Rectal smooth muscle tissue (tissue), 1 donor: ENCODE data around the gene KIR2DL4.
"Not testable (repeated sequence)": the region's sequence is repeated elsewhere in the genome, so short reads cannot be mapped to it uniquely, and the experiment has no call there.

Source experiments
- H3K27ac ChIP-seq: one replicate; pipeline ENCODE4 v1.7.0; 2013; ENCODE audit warnings: low read depth, low read length, inconsistent platforms
- H3K27me3 ChIP-seq: one replicate; pipeline ENCODE4 v1.7.0; 2013; ENCODE audit warnings: low read length; ENCODE audit not compliant: control insufficient read depth, insufficient read depth
- H3K36me3 ChIP-seq: one replicate; pipeline ENCODE4 v1.7.0; 2013; ENCODE audit warnings: low read length; ENCODE audit not compliant: control insufficient read depth, insufficient read depth
- H3K4me1 ChIP-seq: one replicate; pipeline ENCODE4 v1.7.0; 2013; ENCODE audit warnings: low read length; ENCODE audit not compliant: control insufficient read depth, insufficient read depth
- H3K4me3 ChIP-seq: one replicate; pipeline ENCODE4 v1.7.0; 2013; ENCODE audit warnings: low read length
- H3K9ac ChIP-seq: one replicate; pipeline ENCODE4 v1.7.0; 2013; ENCODE audit warnings: low read length

Gene KIR2DL4

DNA sequence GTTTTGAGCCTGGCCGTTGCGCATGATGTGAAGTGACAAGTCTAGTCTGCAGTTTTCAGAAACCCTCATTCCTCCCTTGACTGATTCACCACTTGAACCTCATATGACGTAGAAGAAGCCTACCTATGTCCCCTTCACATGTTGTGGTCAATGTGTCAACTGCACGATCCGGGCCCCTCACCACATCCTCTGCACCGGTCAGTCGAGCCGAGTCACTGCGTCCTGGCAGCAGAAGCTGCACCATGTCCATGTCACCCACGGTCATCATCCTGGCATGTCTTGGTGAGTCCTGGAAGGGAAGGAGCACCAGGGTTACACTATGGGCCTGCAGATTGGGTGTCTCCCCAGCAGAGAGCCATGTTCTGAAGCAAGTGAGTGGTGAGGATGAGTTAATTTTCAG lies at the start of gene KIR2DL4:
Gene KIR2DL4, plus strand, starts transcription at position 201 of the 400 bp plus-strand sequence. Its CDS starts 42 bp downstream, at position 243.
- Histone ChIP-seq H3K9ac (no peak within 1 kb of the TSS), H3K27ac (no peak within 1 kb of the TSS), H3K27me3 (no peaks in the 10 kb centered on the region), H3K4me1 (no peaks in the 10 kb centered on the region), H3K36me3 (no peaks in the 10 kb centered on the region), H3K4me3 (no peak within 1 kb of the TSS)

DNA sequence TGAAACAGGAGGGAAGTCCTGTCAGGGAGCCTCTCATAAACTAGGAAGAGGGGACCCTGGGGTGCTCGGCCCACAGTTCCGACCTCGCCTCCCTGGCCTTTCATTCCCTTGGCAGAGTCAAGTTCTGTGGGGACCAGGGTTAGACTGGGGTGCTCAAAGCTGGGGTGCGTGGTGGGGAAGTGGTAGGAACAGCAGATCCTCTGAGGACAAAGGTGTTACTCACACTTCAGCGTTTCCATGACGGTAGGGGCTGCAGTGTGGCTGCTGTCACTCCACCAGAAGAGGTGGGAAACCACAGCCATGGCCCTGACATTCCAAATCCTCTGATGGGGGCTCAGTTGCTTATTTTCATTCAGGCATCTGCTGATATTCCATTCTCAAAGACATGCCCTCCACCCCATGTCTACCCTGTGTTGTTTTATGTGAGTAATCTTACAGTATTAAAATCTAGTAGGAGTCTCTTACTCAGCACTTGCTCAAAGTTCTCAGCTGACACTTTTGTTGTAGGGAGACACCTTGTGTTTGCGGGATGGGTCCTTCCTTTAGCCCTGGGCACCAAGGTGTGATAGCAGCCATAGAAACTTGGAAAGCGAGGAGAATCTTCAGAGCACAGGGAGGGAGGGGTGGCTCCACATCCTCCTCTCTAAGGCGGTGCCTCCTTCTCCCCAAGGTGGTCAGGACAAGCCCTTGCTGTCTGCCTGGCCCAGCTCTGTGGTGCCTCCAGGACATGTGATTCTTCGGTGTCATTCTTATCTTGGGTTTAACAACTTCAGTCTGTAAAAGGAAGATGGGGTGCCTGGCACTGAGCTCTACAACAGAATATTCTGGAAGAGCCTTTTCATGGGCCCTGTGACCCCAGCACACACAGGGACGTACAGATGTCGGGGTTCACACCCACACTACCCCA lies 47.0 kb upstream of the KIR2DL4 start:
- not testable (repeated sequence) for H3K27ac ChIP-seq, H3K9ac ChIP-seq, H3K27me3 ChIP-seq, H3K36me3 ChIP-seq, H3K4me3 ChIP-seq, H3K4me1 ChIP-seq

DNA sequence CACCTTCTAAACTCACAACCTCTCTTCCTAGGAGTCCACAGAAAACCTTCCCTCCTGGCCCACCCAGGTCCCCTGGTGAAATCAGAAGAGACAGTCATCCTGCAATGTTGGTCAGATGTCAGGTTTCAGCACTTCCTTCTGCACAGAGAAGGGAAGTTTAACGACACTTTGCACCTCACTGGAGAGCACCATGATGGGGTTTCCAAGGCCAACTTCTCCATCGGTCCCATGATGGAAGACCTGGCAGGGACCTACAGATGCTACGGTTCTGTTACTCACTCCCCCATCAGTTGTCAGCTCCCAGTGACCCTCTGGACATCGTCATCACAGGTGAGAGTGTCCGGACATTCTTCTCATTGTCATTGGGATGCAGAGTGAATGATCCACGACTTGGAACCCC lies 44.8 kb upstream of the KIR2DL4 start:
- H3K9ac ChIP-seq, H3K36me3 ChIP-seq, H3K4me3 ChIP-seq, H3K27ac ChIP-seq, H3K4me1 ChIP-seq, H3K27me3 ChIP-seq: not testable (repeated sequence)

DNA sequence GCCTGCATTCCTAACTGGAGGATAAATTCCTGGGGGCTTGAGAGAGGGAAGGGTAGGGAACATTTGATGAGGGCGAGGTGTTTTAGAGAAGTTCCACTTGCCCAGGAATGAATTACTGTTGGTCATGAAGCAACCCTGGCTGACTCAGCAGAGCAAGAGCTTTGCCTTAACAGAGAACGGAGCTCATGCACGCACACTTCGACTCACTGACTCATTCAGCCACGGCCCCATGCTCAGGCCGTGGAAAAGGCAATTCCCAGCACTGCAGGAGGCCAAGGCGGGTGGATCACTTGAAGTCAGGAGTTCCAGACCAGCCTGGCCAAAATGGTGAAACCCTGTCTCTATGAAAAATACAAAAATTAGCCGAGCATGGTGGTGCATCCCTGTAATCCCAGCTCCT lies 39.2 kb upstream of the KIR2DL4 start:
- not testable (repeated sequence) for H3K36me3 ChIP-seq, H3K4me3 ChIP-seq, H3K4me1 ChIP-seq, H3K27ac ChIP-seq, H3K27me3 ChIP-seq, H3K9ac ChIP-seq

DNA sequence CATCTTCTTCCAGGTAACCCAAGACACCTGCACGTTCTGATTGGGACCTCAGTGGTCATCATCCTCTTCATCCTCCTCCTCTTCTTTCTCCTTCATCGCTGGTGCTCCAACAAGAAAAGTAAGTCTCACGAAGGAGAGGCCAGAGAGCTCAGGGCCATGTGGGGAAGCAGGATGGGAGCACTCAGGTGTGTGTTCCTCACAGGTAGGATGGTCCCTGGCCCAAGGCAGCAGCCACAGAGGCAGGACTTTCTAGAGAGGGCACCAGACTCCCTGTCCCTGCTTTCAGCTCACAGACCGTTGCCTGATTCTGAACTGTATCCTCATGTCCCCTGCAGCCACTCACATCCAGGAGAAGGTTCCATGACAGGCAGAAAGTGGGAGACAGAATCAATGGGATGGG lies 36.9 kb upstream of the KIR2DL4 start:
- not testable (repeated sequence) for H3K27ac ChIP-seq, H3K36me3 ChIP-seq, H3K9ac ChIP-seq, H3K27me3 ChIP-seq, H3K4me3 ChIP-seq, H3K4me1 ChIP-seq

DNA sequence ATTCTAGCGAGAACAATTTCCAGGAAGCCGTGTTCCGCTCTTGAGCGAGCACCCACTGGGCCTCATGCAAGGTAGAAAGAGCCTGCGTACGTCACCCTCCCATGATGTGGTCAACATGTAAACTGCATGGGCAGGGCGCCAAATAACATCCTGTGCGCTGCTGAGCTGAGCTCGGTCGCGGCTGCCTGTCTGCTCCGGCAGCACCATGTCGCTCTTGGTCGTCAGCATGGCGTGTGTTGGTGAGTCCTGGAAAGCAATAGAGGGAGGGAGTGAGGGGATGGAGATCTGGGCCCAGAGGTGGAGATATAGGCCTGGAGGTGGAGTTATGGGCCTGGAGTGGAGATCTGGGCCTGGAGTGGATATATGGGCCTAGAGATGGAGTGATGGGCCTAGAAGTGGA lies 33.8 kb upstream of the KIR2DL4 start, which contains the start of gene KIR2DL1:
Gene KIR2DL1, plus strand, starts transcription at position 148 of the 400 bp plus-strand sequence. Its CDS starts 58 bp downstream, at position 206.
- H3K27ac ChIP-seq, H3K4me1 ChIP-seq, H3K4me3 ChIP-seq, H3K36me3 ChIP-seq, H3K9ac ChIP-seq, H3K27me3 ChIP-seq: not testable (repeated sequence)

DNA sequence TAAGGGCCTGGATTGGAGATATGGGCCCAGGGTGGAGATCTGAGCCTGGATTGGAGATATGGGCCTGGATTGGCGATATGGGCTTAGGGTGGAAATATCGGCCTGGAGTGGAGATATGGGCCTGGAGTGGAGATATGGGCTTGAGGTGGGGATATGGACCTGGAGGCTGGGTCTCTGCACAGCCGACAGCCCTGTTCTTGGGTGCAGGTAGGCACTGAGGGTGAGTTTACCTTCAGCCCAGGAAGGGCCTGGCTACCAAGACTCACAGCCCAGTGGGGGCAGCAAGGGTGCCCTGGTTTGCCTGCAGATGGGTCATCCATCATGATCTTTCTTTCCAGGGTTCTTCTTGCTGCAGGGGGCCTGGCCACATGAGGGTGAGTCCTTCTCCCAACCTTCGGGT lies 32.9 kb upstream of the KIR2DL4 start:
- H3K27ac ChIP-seq, H3K9ac ChIP-seq, H3K4me1 ChIP-seq, H3K4me3 ChIP-seq, H3K36me3 ChIP-seq, H3K27me3 ChIP-seq: not testable (repeated sequence)

DNA sequence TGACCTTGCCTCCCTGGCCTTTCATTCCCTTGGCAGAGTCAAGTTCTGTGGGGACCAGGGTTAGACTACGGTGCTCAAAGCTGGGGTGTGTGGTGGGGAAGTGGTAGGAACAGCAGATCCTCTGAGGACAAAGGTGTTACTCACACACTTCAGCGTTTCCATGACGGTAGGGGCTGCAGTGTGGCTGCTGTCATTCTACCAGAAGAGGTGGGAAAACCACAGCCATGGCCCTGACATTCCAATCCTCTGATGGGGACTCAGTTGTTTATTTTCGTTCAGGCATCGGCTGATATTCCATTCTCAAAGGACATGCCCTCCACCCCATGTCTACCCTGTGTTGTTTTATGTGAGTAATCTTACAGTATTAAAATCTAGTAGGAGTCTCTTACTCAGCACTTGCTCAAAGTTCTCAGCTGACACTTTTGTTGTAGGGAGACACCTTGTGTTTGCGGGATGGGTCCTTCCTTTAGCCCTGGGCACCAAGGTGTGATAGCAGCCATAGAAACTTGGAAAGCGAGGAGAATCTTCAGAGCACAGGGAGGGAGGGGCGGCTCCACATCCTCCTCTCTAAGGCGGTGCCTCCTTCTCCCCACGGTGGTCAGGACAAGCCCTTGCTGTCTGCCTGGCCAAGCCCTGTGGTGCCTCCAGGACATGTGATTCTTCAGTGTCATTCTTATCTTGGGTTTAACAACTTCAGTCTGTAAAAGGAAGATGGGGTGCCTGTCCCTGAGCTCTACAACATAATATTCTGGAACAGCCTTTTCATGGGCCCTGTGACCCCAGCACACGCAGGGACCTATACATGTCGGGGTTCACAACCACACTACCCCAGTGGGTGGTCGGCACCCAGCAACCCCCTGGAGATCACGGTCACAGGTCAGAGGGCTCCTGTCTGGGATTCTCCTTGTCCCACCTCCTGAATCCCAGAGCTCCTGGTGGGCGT lies 32.1 kb upstream of the KIR2DL4 start:
- H3K27me3 ChIP-seq, H3K27ac ChIP-seq, H3K4me3 ChIP-seq: not testable (repeated sequence)

DNA sequence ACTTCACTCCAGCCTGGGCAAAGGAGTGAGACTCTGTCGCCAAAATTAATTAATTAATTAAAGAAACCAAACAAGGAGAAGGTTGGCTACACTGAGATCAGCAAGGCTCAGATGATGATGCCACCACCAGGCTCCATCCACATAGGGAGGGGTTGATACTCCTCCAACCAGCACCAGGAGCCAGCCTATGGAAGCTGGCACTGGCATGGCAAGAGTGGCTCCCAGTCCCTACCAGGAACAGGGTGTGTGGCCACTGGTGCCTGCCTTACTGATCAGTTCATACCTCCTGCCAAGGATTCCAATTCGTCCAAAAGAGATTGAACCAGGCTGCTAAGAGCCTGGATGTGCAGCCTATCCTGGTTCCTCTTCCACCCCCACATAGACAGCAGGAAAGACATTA lies 30.7 kb upstream of the KIR2DL4 start:
- not testable (repeated sequence) for H3K27me3 ChIP-seq, H3K27ac ChIP-seq, H3K9ac ChIP-seq, H3K36me3 ChIP-seq, H3K4me3 ChIP-seq, H3K4me1 ChIP-seq

More for the DNA sequence above, 32.1 kb upstream of the KIR2DL4 start:
- not testable (repeated sequence) for H3K36me3 ChIP-seq, H3K9ac ChIP-seq, H3K4me1 ChIP-seq

DNA sequence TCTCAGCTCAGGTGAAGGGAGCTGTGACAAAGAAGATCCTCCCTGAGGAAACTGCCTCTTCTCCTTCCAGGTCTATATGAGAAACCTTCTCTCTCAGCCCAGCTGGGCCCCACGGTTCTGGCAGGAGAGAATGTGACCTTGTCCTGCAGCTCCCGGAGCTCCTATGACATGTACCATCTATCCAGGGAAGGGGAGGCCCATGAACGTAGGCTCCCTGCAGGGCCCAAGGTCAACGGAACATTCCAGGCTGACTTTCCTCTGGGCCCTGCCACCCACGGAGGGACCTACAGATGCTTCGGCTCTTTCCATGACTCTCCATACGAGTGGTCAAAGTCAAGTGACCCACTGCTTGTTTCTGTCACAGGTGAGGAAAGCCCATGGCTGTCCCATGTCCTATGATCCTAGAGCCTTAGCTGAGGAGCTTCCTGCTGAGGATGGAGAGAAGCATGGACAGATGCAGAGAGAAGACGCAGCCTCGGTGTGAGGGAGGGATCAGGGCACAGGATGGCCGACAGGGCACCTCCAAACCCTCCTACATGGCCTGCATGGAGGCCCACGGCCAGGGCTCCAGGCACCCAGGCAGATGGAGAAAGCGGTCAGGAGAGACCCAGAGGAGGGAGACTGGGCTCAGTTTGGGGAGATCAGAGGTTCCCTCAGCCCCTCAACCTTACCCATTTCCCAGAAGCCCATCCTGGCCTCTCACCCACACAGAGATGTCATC lies 28.2 kb upstream of the KIR2DL4 start:
- H3K36me3 ChIP-seq, H3K27ac ChIP-seq, H3K4me3 ChIP-seq, H3K9ac ChIP-seq, H3K27me3 ChIP-seq, H3K4me1 ChIP-seq: not testable (repeated sequence)

DNA sequence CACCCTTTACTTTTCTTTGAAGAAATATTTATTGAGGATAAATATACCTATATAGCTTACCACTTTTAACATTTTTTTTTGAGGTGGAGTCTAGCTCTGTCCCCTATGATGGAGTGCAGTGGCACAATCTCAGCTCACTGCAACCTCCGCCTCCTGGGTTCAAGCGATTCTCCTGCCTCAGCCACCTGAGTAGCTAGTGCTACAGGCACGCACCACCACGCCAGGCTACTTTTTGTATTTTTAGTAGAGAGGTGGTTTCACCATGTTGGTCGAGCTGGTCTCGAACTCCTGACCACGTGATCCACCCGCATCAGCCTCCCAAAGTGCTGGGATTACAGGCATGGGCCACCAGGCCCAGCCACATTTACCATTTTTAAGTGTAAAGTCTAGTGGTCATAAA lies 27.6 kb upstream of the KIR2DL4 start:
- not testable (repeated sequence) for H3K9ac ChIP-seq, H3K36me3 ChIP-seq, H3K4me1 ChIP-seq, H3K27ac ChIP-seq, H3K4me3 ChIP-seq, H3K27me3 ChIP-seq

DNA sequence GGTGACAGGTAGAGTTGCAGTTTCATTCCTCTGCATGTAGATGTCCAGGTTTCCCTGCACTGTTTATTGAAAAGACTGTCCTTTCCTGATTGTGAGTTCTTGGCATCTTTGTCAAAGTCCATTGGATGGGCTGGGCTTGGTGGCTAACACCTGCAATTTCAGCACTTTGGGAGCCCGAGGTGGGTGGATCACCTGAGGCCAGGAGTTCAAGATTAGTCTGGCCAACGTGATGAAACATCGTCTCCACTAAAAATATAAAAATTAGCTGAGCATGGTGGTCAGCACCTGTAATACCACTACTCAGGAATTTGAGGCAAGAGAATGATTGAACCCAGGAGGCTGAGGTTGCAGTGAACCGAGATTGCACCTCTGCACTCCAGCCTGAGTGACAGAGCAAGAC lies 25.6 kb upstream of the KIR2DL4 start:
- not testable (repeated sequence) for H3K9ac ChIP-seq, H3K4me3 ChIP-seq, H3K36me3 ChIP-seq, H3K27ac ChIP-seq, H3K4me1 ChIP-seq, H3K27me3 ChIP-seq
